LNCAP (cell line): ENCODE results near the gene AXIN1.

ENCODE experiments used
- CTCF ChIP-seq: fragments of 450-650 bp; IDR thresholded peaks from 2 replicates; pipeline ENCODE4 v1.5.1; 2017; ENCODE audit warnings: mild to moderate bottlenecking

The AXIN1 gene

GRCh38 chr16:336269-336668 lies 16.3 kb downstream of the AXIN1 start:
- no peak for TF ChIP-seq CTCF

DNA sequence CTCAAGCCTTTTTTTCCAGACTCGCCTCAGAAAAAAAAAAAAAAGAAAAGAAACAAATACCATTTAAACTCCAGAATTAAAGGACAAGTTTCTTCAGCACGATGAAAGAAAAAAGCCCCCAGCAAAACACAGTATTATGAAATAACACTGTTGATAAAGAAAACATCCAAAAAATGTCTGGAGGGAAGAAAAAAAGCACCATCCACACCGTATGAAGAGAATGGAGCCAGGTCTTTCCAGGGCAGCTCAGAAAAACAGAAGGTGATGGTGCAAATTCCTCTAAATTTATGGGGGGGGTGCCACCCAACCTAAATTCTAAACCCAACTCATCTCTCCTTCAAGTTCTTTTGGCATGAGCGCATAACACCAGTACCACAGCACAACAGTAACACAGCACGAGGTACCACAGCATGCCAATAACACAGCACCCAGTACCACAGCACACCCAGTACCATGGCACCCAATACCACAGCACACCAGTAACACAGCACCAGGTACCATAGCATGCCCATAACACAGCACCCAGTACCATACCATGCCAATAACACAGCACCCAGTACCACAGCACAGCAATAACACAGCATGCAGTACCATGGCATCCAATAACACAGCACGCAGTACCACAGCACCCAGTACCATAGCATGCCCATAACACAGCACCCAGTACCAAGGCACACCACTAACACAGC lies 19.0 kb downstream of the AXIN1 start:
- TF ChIP-seq CTCF: no peak

GRCh38 chr16:330741-331140 lies 21.8 kb downstream of the AXIN1 start:
- no peak for TF ChIP-seq CTCF

GRCh38 chr16:325375-326145 lies 27.0 kb downstream of the AXIN1 start:
- TF ChIP-seq CTCF: no peak

DNA sequence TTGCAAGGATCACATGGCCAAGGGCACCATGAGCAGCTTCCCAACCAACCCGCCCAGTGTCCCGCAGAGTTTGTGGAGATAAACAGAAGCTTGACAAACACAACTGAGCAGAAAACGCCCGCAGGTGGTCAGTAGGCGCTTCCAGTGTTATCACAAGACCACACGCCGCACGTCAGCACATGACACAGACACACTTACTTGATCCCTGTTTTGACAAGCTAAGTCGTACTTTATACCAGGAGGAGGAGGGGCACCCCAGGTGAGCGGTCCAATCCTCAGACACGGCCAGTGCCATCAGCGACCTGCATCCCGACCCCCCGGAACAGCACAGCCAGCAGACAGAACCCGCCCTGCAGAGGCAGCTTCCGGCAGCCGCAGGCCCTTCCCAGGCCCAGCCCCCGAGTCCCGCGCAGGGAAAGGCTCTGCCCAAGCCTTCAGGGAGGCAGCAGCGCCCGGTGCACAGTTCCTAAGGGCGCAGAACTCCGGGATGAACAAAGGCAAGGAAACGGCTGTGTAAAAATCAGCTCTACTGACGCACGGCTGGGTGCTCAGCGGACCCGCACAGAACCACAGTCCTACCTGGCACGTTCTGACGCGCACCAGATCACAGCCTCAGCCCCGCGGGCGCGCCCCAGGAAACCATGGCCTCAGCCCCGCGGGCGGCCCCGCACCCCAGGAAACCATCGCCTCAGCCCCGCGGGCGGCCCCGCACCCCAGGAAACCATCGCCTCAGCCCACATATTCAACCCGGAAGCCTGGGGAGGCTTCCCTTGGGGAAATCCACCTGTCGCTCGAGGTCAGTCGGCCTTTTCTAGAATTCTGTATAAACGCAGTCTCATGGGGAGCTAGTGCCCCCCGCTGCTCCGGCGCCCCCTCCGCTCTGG lies 27.8 kb downstream of the AXIN1 start:
- TF ChIP-seq CTCF: no peak

DNA sequence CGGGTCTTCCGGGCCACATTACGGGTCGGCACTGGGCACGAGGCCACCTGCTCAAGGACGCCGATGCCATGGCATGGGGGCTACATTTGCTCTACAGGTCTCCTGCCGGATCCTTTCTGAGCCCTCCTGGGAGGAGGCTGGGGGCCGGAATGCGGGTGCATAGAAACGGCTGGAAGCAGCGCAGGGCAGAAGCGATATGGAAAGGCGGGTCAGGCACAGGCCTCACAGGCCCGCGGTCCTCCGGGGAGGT lies 28.4 kb downstream of the AXIN1 start:
- TF ChIP-seq CTCF: no peak

DNA sequence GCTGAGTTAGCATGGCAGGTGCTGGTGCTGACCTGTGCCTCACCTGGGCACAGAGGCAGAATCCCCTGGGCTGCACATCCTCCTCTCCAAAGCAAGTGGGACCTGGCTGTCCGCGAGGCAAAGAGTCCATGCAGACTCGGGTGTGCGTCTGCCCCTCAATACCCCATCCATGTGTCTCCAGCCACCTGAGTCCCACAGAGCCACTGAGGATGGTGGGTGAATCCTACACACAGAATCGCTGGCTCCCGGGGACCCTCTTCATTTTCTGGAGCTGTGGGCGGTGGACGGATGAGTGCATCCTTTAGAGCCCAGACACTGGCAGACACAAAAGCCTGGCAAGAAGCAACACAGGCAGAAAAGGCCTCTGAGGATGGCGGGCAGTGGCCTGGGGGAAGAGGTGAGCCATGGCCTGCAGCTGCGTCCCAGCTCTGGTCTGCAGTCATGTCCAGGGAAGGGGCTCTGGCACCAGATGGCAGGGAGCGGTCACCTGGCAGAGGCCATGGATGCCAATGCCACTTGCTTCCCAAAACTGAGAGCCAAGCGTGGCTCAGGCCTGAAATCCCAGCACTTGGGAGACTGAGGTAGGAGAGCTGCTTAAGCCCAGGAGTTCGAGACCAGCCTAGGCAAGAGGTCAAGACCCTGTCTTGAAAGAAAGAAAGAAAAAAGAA lies 29.9 kb downstream of the AXIN1 start:
- no peak for TF ChIP-seq CTCF
